ENCODE measurements around the gene IL36B.

DNA sequence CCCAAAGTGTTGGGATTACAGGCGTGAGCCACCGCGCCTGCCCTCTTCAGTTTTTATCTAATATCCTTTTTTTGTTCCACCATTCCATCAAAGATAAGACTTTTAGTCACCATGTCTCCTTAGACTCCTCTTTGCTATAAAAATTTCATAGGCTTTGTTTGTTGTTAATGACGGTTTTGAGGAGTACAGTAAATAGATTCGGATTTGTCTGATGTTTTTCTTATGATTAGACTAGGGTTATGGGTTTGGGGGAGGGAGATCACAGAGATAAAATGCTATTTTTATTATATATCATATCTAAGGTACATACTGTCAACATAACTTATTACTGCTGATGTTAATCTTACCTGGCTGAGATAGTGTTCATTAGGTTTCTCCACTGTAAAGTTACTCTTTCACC is 6.2 kb downstream of the IL36B start:
- TF ChIP-seq, protein P1, sequence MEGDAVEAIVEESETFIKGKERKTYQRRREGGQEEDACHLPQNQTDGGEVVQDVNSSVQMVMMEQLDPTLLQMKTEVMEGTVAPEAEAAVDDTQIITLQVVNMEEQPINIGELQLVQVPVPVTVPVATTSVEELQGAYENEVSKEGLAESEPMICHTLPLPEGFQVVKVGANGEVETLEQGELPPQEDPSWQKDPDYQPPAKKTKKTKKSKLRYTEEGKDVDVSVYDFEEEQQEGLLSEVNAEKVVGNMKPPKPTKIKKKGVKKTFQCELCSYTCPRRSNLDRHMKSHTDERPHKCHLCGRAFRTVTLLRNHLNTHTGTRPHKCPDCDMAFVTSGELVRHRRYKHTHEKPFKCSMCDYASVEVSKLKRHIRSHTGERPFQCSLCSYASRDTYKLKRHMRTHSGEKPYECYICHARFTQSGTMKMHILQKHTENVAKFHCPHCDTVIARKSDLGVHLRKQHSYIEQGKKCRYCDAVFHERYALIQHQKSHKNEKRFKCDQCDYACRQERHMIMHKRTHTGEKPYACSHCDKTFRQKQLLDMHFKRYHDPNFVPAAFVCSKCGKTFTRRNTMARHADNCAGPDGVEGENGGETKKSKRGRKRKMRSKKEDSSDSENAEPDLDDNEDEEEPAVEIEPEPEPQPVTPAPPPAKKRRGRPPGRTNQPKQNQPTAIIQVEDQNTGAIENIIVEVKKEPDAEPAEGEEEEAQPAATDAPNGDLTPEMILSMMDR (conservative IDR thresholded peaks at IDR 0.05), result no peak
- TF ChIP-seq EZH2 (IDR thresholded peaks at IDR 0.05; ENCODE audit: low read depth), result no peak
